ENCODE data around the gene LRCH1. TPM values are rescaled to one million over a fixed set of nuclear protein-coding genes. Genes with fewer than 3 reads are reported as not detected.

LRCH1 gene
- total RNA-seq, 1 experiment from 2014 or later, result 10.5 TPM

- intact Hi-C loops (cut with micrococcal nuclease; ENCODE audit: unreplicated experiment), result no loop called here
- Histone ChIP-seq H3K4me3 (no peak overlapping the region), H3K79me2 (ENCODE audit: low read depth) (no peaks in the 10 kb centered on the region), H3K4me2 (no peak overlapping the region), H3K9me2 (ENCODE audit: insufficient read depth) (no peaks in the 10 kb centered on the region), H3K4me1 (replicated peaks; ENCODE audit: insufficient read depth) (no peaks in the 10 kb centered on the region), H3F3A (ENCODE audit: insufficient read depth, low read depth) (no peaks in the 10 kb centered on the region), H3K27me3 (ENCODE audit: insufficient read depth, low read depth) (peaks cover 21% of the 10 kb centered on the region), H3K27ac (no peak overlapping the region), H2AFZ (no peak overlapping the region), H3K36me3 (ENCODE audit: low read depth) (no peaks in the 10 kb centered on the region), H4K20me1 (ENCODE audit: insufficient read depth) (no peaks in the 10 kb centered on the region), H3K9me3 (ENCODE audit: insufficient read depth, low read depth) (no peaks in the 10 kb centered on the region)
- DNase-seq, result no peak
- ChIA-PET CTCF (no interaction called here), POLR2A (ENCODE audit: unreplicated experiment) (interaction anchor here (0.6 kb wide), 1 partner anchor 16 kb away, joined by 6 read pairs; no protein-coding TSS in a partner anchor)
- BruUV-seq (replicated peaks), result no TSS peak
- TF ChIP-seq EZH2 (IDR thresholded peaks at IDR 0.05; ENCODE audit: low read depth), result no peak
- TF ChIP-seq, protein P1, sequence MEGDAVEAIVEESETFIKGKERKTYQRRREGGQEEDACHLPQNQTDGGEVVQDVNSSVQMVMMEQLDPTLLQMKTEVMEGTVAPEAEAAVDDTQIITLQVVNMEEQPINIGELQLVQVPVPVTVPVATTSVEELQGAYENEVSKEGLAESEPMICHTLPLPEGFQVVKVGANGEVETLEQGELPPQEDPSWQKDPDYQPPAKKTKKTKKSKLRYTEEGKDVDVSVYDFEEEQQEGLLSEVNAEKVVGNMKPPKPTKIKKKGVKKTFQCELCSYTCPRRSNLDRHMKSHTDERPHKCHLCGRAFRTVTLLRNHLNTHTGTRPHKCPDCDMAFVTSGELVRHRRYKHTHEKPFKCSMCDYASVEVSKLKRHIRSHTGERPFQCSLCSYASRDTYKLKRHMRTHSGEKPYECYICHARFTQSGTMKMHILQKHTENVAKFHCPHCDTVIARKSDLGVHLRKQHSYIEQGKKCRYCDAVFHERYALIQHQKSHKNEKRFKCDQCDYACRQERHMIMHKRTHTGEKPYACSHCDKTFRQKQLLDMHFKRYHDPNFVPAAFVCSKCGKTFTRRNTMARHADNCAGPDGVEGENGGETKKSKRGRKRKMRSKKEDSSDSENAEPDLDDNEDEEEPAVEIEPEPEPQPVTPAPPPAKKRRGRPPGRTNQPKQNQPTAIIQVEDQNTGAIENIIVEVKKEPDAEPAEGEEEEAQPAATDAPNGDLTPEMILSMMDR (conservative IDR thresholded peaks at IDR 0.05), result no peak
Observed at GRCh38 chr13:46526100-46526735, 26.8 kb upstream of the LRCH1 start.

GRCh38 chr13:46526740-46527139 is 26.2 kb upstream of the LRCH1 start:
- Histone ChIP-seq H3K36me3 (ENCODE audit: low read depth) (no peaks in the 10 kb centered on the region), H3F3A (ENCODE audit: insufficient read depth, low read depth) (no peaks in the 10 kb centered on the region), H3K4me2 (no peak overlapping the region), H3K4me1 (replicated peaks; ENCODE audit: insufficient read depth) (no peaks in the 10 kb centered on the region), H3K79me2 (ENCODE audit: low read depth) (no peaks in the 10 kb centered on the region), H3K27ac (no peak overlapping the region), H4K20me1 (ENCODE audit: insufficient read depth) (no peaks in the 10 kb centered on the region), H2AFZ (0 out of 2 replicates have a peak overlapping the region, but pooled peaks have one; percentile 0), H3K9me3 (ENCODE audit: insufficient read depth, low read depth) (no peaks in the 10 kb centered on the region), H3K9me2 (ENCODE audit: insufficient read depth) (no peaks in the 10 kb centered on the region), H3K27me3 (ENCODE audit: insufficient read depth, low read depth) (peaks cover 21% of the 10 kb centered on the region), H3K4me3 (no peak overlapping the region)
- CTCF ChIA-PET, result no interaction called here
- intact Hi-C loops (cut with micrococcal nuclease; ENCODE audit: unreplicated experiment), result no loop called here
- BruUV-seq (replicated peaks), result no TSS peak
- TF ChIP-seq EZH2 (IDR thresholded peaks at IDR 0.05; ENCODE audit: low read depth), result no peak
- TF ChIP-seq, protein P1 (conservative IDR thresholded peaks at IDR 0.05), result no peak
- POLR2A ChIA-PET (ENCODE audit: unreplicated experiment), result no interaction called here
- no peak for DNase-seq

DNA sequence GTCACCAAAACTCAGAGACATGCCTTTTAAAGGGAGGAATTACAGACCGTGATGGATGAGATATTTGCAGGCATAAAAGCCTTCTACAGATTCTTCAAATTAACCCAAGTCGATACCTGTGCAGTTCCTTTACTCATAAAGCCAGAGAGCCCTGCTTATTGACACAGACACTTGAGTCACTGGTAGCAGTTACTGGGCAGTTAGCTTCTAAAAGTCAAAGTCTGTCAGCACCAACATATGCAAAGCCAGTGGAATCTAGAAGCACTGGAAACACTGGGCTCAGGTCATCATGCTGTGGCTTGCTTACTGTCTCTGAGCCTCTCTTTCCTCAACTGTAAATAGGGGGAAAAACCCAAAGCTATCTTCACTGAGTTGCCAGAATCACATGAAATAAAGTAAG is 25.7 kb upstream of the LRCH1 start:
- H3K79me2 ChIP-seq (ENCODE audit: low read depth), result no peaks in the 10 kb centered on the region
- no peak overlapping the region for H3K4me3 ChIP-seq
- no peaks in the 10 kb centered on the region for H4K20me1 ChIP-seq (ENCODE audit: insufficient read depth)
- no peak overlapping the region for H3K27ac ChIP-seq
- intact Hi-C loops (cut with micrococcal nuclease; ENCODE audit: unreplicated experiment), result no loop called here
- ChIA-PET CTCF (no interaction called here), POLR2A (ENCODE audit: unreplicated experiment) (no interaction called here)
- H2AFZ ChIP-seq, result 0 out of 2 replicates have a peak overlapping the region, but pooled peaks have one; percentile 0
- DNase-seq, result no peak
- H3K36me3 ChIP-seq (ENCODE audit: low read depth), result no peaks in the 10 kb centered on the region
- no peaks in the 10 kb centered on the region for H3K9me2 ChIP-seq (ENCODE audit: insufficient read depth)
- H3K4me2 ChIP-seq, result no peak overlapping the region
- BruUV-seq (replicated peaks), result no TSS peak
- H3F3A ChIP-seq (ENCODE audit: insufficient read depth, low read depth), result no peaks in the 10 kb centered on the region
- H3K9me3 ChIP-seq (ENCODE audit: insufficient read depth, low read depth), result no peaks in the 10 kb centered on the region
- TF ChIP-seq, protein P1 (conservative IDR thresholded peaks at IDR 0.05), result no peak
- peaks cover 21% of the 10 kb centered on the region for H3K27me3 ChIP-seq (ENCODE audit: insufficient read depth, low read depth)
- H3K4me1 ChIP-seq (replicated peaks; ENCODE audit: insufficient read depth), result no peaks in the 10 kb centered on the region

Data from PC-9 (cell line).